Activated naive CD8-positive, alpha-beta T cell treated with anti-CD3 and anti-CD28 coated beads, Interleukin-2, amount 10 ng/mL, durations not matched to agents 7 days and 5 days (primary cell): ENCODE measurements around the gene PCDH12. TPM values are rescaled to one million over a fixed set of nuclear protein-coding genes. Genes with fewer than 3 reads are reported as not detected.

Source experiments
- ATAC-seq: fragments of 150-1000 bp; cut with Tn5 transposase; one replicate; pipeline ENCODE4 v1.10.0; 2021; ENCODE audit warnings: low read depth, moderate library complexity
- POLR2A ChIA-PET: fragments of 350-600 bp; sonication (Branson Sonifier 250); formaldehyde crosslinking; loops from one replicate; lab custom pipeline; 2021; ENCODE audit warnings: antibody characterized with exemption; lab: Charles Lee
- DNase-seq: peaks from one replicate; pipeline ENCODE4 v3.0.0; 2021
- H3K27ac Mint-ChIP-seq: one replicate; pipeline ENCODE4 v1.8.0; 2022; ENCODE audit warnings: mild to moderate bottlenecking, mixed read lengths
- H3K27me3 Mint-ChIP-seq: one replicate; pipeline ENCODE4 v1.8.0; 2022; ENCODE audit warnings: mild to moderate bottlenecking, moderate library complexity, mixed read lengths
- H3K36me3 Mint-ChIP-seq: one replicate; pipeline ENCODE4 v1.8.0; 2021; ENCODE audit warnings: mild to moderate bottlenecking, mixed read lengths
- H3K4me1 Mint-ChIP-seq: one replicate; pipeline ENCODE4 v1.8.0; 2021; ENCODE audit warnings: mixed read lengths
- H3K4me3 Mint-ChIP-seq: one replicate; pipeline ENCODE4 v1.8.0; 2022; ENCODE audit warnings: mild to moderate bottlenecking, moderate library complexity, mixed read lengths
- H3K9me3 Mint-ChIP-seq: one replicate; pipeline ENCODE4 v1.8.0; 2021; ENCODE audit warnings: mixed read lengths
- total RNA-seq, 2 experiments: library from RNA; stranded (reverse); gene quantifications; one replicate each; pipeline ENCODE4 v1.2.3, GENCODE V29; 2021

Gene PCDH12
- total RNA-seq, 2 experiments from 2014 or later: 0.09 to 0.14 TPM

DNA sequence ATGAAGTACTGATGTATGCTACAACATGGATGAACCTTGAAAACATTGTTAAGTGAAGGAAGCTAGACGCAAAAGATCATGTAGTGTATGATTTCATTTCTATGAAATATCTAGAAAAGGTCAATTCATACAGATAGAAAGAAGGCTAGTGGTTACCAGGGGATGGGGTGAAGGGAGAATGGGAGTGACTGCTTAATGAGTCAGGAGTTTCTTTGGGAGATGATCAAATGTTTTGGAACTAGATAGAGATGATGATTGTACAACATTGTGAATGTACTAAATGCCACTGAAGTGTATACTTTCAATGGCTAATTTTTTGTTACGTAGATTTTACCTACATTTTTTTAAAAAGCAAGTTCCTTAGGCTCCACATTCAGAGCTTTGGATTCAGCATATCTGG is 49.2 kb downstream of the PCDH12 start:
- H3K27me3 Mint-ChIP-seq: peaks cover 28% of the 10 kb centered on the region
- POLR2A ChIA-PET: no interaction called here
- H3K9me3 Mint-ChIP-seq: peaks cover 2% of the 10 kb centered on the region
- DNase-seq: no peak
- ATAC-seq: no peak
- no peak overlapping the region for H3K4me3 Mint-ChIP-seq
- H3K4me1 Mint-ChIP-seq: peaks cover 6% of the 10 kb centered on the region
- no peak overlapping the region for H3K27ac Mint-ChIP-seq
- no peaks in the 10 kb centered on the region for H3K36me3 Mint-ChIP-seq

DNA sequence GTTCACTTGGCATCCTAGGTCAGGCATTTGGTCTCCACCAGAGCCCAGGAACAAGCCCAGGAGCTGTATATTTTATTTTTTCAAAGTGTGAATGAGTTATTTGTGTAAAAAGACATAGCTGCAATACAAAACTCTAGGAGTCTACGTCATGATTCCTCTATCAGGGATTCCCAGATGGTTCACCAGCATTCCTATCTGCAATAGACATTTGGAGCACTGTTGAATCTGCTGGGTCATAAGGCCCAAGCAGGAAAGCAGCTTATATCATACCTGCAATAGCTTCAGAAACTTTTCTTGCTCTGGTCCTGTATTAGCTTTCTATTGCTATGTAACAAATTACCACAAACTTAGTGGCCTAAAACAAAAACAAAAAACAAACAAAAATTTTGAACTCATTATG is 51.0 kb downstream of the PCDH12 start:
- POLR2A ChIA-PET: interaction anchor here (0.6 to 0.7 kb wide), 2 partner anchors 17 to 43 kb away, joined by 3 to 6 read pairs; partner anchors contain the start of gene DELE1
- no peak for DNase-seq
- peaks cover 20% of the 10 kb centered on the region for H3K27me3 Mint-ChIP-seq

DNA sequence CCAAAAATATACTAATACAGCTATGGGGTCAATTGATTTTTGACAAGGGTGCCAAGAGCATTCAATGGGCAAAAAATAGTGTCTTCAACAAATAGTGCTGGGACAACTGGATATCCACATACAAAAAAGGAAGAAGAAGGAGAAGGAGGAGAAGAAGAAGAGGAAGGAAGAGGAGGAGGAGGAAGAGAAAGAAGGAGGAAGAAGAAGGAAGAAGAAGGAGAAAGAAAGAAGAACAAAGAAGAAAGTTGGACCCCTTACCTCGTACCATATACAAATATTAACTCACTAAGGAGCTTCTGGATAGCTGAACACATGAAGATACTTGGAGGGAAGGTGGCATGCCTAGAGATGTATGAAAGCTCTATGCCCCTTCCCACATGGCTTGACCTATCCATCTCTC is 51.5 kb downstream of the PCDH12 start:
- ATAC-seq (no peak), DNase-seq (no peak)
- POLR2A ChIA-PET: no interaction called here
- peaks cover 20% of the 10 kb centered on the region for H3K27me3 Mint-ChIP-seq
- no peak overlapping the region for H3K27ac Mint-ChIP-seq
- H3K4me1 Mint-ChIP-seq: no peaks in the 10 kb centered on the region
- peaks cover 2% of the 10 kb centered on the region for H3K9me3 Mint-ChIP-seq
- H3K4me3 Mint-ChIP-seq: no peak overlapping the region
- H3K36me3 Mint-ChIP-seq: no peaks in the 10 kb centered on the region

More for the DNA sequence above, 51.0 kb downstream of the PCDH12 start:
- Mint-ChIP-seq H3K4me3 (no peak overlapping the region), H3K4me1 (no peaks in the 10 kb centered on the region), H3K27ac (no peak overlapping the region), H3K36me3 (no peaks in the 10 kb centered on the region), H3K9me3 (peaks cover 2% of the 10 kb centered on the region)
- ATAC-seq: no peak

DNA sequence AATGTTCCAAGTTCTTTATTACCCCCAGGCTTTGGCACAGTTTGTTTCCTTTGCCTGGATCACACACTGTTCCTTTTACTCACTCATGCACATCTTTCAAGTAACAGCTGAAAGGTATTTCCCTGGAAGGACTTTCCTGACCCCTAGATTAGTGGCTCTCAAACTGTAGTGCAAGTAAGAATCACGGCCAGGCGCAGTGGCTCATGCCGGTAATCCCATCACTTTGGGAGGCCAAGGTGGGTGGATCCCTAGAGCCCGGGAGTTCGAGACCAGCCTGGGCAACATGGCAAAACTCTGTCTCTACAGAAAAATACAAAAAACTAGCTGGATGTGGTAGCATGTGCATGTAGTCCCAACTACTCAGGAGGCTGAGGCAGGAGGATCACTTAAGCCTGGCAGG is 53.5 kb downstream of the PCDH12 start:
- Mint-ChIP-seq H3K4me1 (no peaks in the 10 kb centered on the region), H3K27me3 (peaks cover 18% of the 10 kb centered on the region)

DNA sequence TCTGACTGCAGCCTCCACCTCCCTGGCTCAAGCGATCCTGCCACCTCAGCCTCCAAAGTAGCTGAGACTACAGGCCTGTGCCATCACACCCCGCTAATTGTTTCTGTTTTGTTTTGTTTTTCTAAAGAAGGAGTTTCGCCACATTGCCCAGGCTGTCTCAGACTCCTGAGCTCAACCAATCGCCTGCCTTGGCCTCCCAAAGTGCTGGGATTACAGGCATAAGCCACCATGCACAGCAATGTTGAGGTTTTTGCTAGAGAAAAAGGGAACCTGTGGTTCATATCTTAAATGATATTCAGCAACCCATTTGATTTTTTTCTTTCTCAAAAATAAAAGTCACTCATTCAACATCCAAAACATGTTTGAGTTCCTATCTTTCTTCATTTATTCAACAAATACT is 54.7 kb downstream of the PCDH12 start:
- DNase-seq (no peak), ATAC-seq (no peak)
- Mint-ChIP-seq H3K27ac (no peak overlapping the region), H3K4me1 (no peaks in the 10 kb centered on the region), H3K27me3 (peaks cover 15% of the 10 kb centered on the region), H3K4me3 (no peak overlapping the region), H3K9me3 (no peaks in the 10 kb centered on the region), H3K36me3 (no peaks in the 10 kb centered on the region)
- POLR2A ChIA-PET: no interaction called here

More for the DNA sequence above, 53.5 kb downstream of the PCDH12 start:
- POLR2A ChIA-PET: no interaction called here
- H3K36me3 Mint-ChIP-seq: no peaks in the 10 kb centered on the region
- ATAC-seq (no peak), DNase-seq (no peak)
- peaks cover 2% of the 10 kb centered on the region for H3K9me3 Mint-ChIP-seq
- no peak overlapping the region for H3K27ac Mint-ChIP-seq
- no peak overlapping the region for H3K4me3 Mint-ChIP-seq

DNA sequence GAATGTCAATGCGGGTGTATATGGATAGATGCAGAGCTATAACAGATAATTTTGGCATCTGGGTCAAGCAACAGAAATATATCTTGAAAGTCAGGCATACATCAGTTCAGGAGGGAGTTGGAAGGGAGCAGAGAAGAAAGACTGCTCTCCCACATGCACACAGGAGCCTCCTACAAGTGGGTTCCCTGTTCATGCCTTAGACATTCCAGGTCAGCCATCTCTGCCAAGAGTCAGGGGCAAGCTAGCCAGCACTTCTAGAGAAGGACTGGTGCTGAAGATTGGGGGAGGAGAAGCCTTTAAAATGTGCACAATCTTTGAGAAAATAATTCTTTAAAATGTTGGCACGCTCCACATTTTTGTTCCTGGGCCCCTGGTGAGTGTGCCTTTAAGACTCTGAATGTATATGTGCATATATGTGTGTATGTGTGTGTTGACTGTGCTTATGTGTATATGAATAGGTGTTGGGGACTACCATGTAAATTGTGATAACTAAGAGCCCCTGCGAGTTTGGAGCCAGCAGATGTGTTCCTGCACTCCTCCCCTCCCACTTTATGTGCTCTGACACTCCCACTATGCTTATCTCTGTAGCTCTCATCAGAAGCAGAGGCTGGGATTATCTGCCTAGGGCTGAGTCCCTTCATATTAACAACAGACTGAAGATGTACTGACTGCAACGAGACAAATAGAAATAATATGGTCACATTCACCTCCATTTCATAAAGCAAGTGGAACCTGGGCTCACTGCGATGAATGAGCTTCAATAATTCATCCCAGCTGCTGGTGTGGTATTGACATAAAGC is 55.8 kb downstream of the PCDH12 start:
- H3K9me3 Mint-ChIP-seq: no peaks in the 10 kb centered on the region
- ATAC-seq (no peak), DNase-seq (no peak)
- H3K27ac Mint-ChIP-seq: no peak overlapping the region
- POLR2A ChIA-PET: no interaction called here
- no peaks in the 10 kb centered on the region for H3K4me1 Mint-ChIP-seq
- peaks cover 15% of the 10 kb centered on the region for H3K27me3 Mint-ChIP-seq
- H3K36me3 Mint-ChIP-seq: no peaks in the 10 kb centered on the region
- no peak overlapping the region for H3K4me3 Mint-ChIP-seq

DNA sequence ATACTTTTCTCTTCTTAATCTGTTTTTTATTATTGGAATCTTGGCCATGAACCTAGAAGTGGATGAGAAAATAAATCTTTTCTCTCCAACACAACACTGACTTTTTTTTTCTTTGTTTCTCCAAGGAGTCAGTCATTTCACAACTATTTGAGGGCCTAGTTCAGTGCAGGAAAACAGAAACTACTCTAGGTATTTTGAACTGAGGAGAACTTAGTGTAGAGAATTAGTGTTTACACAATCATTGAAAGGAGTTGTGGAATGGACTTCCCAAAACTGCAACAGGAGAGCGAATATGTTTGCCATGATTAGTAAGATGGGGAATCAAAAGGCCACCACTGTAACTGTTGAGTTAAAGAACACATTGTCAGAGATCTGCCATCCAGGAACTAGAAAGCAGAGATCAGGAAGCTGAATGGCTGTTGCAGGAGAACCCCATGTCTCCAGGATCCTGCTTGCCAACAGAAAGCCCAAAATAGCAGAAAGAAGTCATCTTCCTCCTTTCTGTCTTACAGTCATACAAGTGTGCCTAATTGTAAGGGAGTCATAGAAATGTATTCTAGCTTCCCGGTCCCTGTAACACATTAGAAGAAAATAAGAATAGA is 59.5 kb downstream of the PCDH12 start:
- H3K36me3 Mint-ChIP-seq: no peaks in the 10 kb centered on the region
- no peaks in the 10 kb centered on the region for H3K9me3 Mint-ChIP-seq
- H3K27ac Mint-ChIP-seq: no peak overlapping the region
- no peak for ATAC-seq
- no peak for DNase-seq
- H3K4me3 Mint-ChIP-seq: no peak overlapping the region
- H3K27me3 Mint-ChIP-seq: peaks cover 16% of the 10 kb centered on the region
- no peaks in the 10 kb centered on the region for H3K4me1 Mint-ChIP-seq
- POLR2A ChIA-PET: no interaction called here

DNA sequence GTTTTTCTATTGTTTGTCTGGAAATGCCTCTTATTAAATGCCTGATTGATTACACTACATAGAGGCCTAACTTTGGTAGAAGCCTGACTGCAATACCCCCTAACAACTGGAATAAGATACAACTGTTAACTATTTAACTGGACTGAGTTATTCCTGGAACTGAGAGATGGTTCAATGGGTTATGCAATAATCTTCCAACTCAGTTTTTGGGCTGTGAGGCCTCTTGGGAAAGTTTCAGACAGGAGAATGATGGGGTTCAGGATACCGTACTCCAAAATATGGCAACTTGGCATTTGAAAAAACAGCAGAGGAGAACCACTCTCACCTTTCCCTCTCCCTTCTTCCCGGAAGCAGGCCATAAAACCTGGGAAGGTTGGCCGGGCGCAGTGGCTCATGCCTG is 60.6 kb downstream of the PCDH12 start:
- POLR2A ChIA-PET: no interaction called here

More for the DNA sequence above, 60.6 kb downstream of the PCDH12 start:
- peaks cover 17% of the 10 kb centered on the region for H3K27me3 Mint-ChIP-seq
- no peaks in the 10 kb centered on the region for H3K4me1 Mint-ChIP-seq
- no peak overlapping the region for H3K27ac Mint-ChIP-seq
- H3K4me3 Mint-ChIP-seq: no peak overlapping the region
- DNase-seq: no peak
- no peak for ATAC-seq
- H3K36me3 Mint-ChIP-seq: no peaks in the 10 kb centered on the region
- no peaks in the 10 kb centered on the region for H3K9me3 Mint-ChIP-seq

Other genes starting within 250 kb of the PCDH12 start
- not detected for gene PCDH1, start 79.8 kb downstream of the PCDH12 start, total RNA-seq
- gene DELE1, start 34.3 kb downstream of the PCDH12 start, total RNA-seq: 10 to 100 TPM; 71.2 to 73.1 TPM
- gene RNF14, start 10.9 kb upstream of the PCDH12 start, total RNA-seq: 10 to 100 TPM; 29.0 to 33.9 TPM
- gene GNPDA1, start 54.8 kb upstream of the PCDH12 start, total RNA-seq: 10 to 100 TPM; 38.2 to 40.5 TPM
- 10 to 100 TPM; 59.2 to 62.3 TPM for gene NDFIP1, start 150.6 kb upstream of the PCDH12 start, total RNA-seq